K562 (cell line): ENCODE results near the gene MTX3. TPM values are rescaled to one million over a fixed set of nuclear protein-coding genes. Genes with fewer than 3 reads are reported as not detected.

Experiments
- polyA plus RNA-seq, 8 experiments: library from polyadenylated mRNA; depleted of rRNA in 4 of 8; stranded (reverse) in 5 of 8; unstranded in 3 of 8; fragments of >200 nt; fragmentation: Nextera tagmentation in 2 of 8; fragmentation: Illumina TruSeq in 1 of 8; extraction: Ambion mirVana in 2 of 8; extraction: Trizol in 1 of 8; gene quantifications; 2 replicates each; pipeline versions ENCODE4 v1.2.1 to v1.2.3, GENCODE V29; 2011 to 2014; ENCODE audit warnings: inconsistent platforms in 1 of 8, missing spikeins in 1 of 8
- small RNA-seq: library from RNA; depleted of rRNA; stranded (forward); fragments of <200 nt; gene quantifications from one replicate; pipeline ENCODE3, GENCODE V24; 2014
- total RNA-seq, 7 experiments: library from RNA; depleted of rRNA in 6 of 7; stranded (reverse); fragments of >200 nt in 6 of 7; fragmentation: Illumina TruSeq in 2 of 7; extraction: Trizol in 2 of 7; gene quantifications; 2 replicates each; pipeline versions ENCODE4 v1.2.1 to v1.2.3, GENCODE V29; 2011 to 2021; ENCODE audit warnings: low replicate concordance in 1 of 7

MTX3 gene
- total and polyA plus RNA-seq, 9 of the 15 experiments (the other 6 are each of a cell fraction or from before 2014, with no cell fraction given): 0.04 to 0.36 (median 0.15) TPM; not detected in 1

Small RNAs within 50 kb of the gene (small RNA-seq; reads per million reads assigned to genes)
- not detected for gene TRMT112P2

Other genes with a start within 250 kb of the MTX3 start
- not detected in 2 replicates for gene THBS4, start 44.1 kb upstream of the MTX3 start, total RNA-seq (2014; rRNA removed)
- not detected in 2 replicates for gene THBS4, start 44.1 kb upstream of the MTX3 start, total RNA-seq (2014; rRNA removed; fragmentation: Illumina TruSeq; extraction: Trizol)
- not detected in 2 replicates for gene THBS4, start 44.1 kb upstream of the MTX3 start, total RNA-seq (2015; rRNA removed; fragmentation: Illumina TruSeq; extraction: Trizol)
- not detected in 2 replicates for gene THBS4, start 44.1 kb upstream of the MTX3 start, total RNA-seq (2021)
- gene THBS4, start 44.1 kb upstream of the MTX3 start, polyA plus RNA-seq (2011; rRNA removed): not detected in 2 replicates
- not detected in 2 replicates for gene THBS4, start 44.1 kb upstream of the MTX3 start, polyA plus RNA-seq (2014; fragmentation: Illumina TruSeq; extraction: Trizol)
- gene THBS4, start 44.1 kb upstream of the MTX3 start, polyA plus RNA-seq (2014; fragmentation: Nextera tagmentation; extraction: Ambion mirVana): under 1 TPM; 0.07 to 0.08 TPM
- not detected in 2 replicates for gene THBS4, start 44.1 kb upstream of the MTX3 start, polyA plus RNA-seq (2014; rRNA removed)